Measurements from ENCODE around the gene PIM1. TPM values are rescaled to one million over a fixed set of nuclear protein-coding genes. Genes with fewer than 3 reads are reported as not detected.

PIM1 gene
- total and polyA plus RNA-seq, 9 of the 15 experiments (the other 6 are each of a cell fraction or from before 2014, with no cell fraction given), result 19.0 to 789 (median 212) TPM

GRCh38 chr6:37209461-37210205 is 39.7 kb downstream of the PIM1 start:
- H4K20me1 ChIP-seq (replicated peaks; ENCODE audit: control insufficient read depth, insufficient read depth, low read length), result no peaks in the 10 kb centered on the region
- ATAC-seq (peak; percentile 2; the same call in 2 of the 3 replicates), DNase-seq (ENCODE audit: extremely low read depth in 1 of 4, low spot score in 3 of 4) (peak in 2 of 4 experiments; percentile 11 to 17), FAIRE-seq (no peak)
- H3K4me1 ChIP-seq (replicated peaks in 1 of 2; ENCODE audit: control insufficient read depth in 2 of 2, insufficient read depth in 2 of 2, low read length in 2 of 2), result peaks cover 45 to 56% of the 10 kb centered on the region in 2 experiments
- H3K9ac ChIP-seq (ENCODE audit: insufficient read depth in 1 of 2, low read depth in 2 of 2, low read length in 2 of 2), result peak overlapping the region; percentile 33 to 77
- H2AFZ ChIP-seq (ENCODE audit: low read depth, low read length), result peak overlapping the region; percentile 83
- no peak overlapping the region for H3K4me3 ChIP-seq
- H3K27ac ChIP-seq (ENCODE audit: extremely low read depth, low read depth, low read length), result peak overlapping the region; percentile 9; the same call in 2 of the 3 replicates
- 58% methylated on average over 12 of the region's 12 CpGs for WGBS (ENCODE audit: insufficient coverage, low coverage, missing lambda C conversion rate)
- ChIA-PET CTCF (ENCODE audit: low intra/inter-chr PET ratio) (interaction anchor here (0.5 to 9.0 kb wide), 13 partner anchors 36 to 651 kb away, joined by 3 to 204 read pairs (median 6); partner anchors contain the start of gene PIM1), POLR2A (interaction anchor here (0.6 to 7.3 kb wide), 22 partner anchors 12 to 531 kb away, joined by 3 to 67 read pairs (median 3); partner anchors contain the start of gene RNF8)
- H3K4me2 ChIP-seq (ENCODE audit: insufficient read depth, low read length), result no peak overlapping the region
- H3K79me2 ChIP-seq (ENCODE audit: control insufficient read depth, insufficient read depth, low read length), result peaks cover 7% of the 10 kb centered on the region; the same call in 1 of the 3 replicates
- no peaks in the 10 kb centered on the region for H3K27me3 ChIP-seq (ENCODE audit: control insufficient read depth in 2 of 2, insufficient read depth in 2 of 2, low read length in 2 of 2)
- no TSS peak for BruUV-seq (replicated peaks)
- no peaks in the 10 kb centered on the region for H3K9me3 ChIP-seq (replicated peaks; ENCODE audit: control insufficient read depth, insufficient read depth, low read depth, low read length)
- in situ Hi-C loops (cut with MboI), result loop anchor here (5.0 to 10.0 kb wide), 5 partner anchors 37 to 442 kb away; partner anchors contain the start of gene PIM1
- intact Hi-C loops (cut with micrococcal nuclease), result loop anchor here (1.0 to 10.0 kb wide), 6 partner anchors 105 to 442 kb away; partner anchors contain the start of gene C6orf89
- H3K9me1 ChIP-seq (ENCODE audit: control insufficient read depth, insufficient read depth, low read length), result no peaks in the 10 kb centered on the region
- H3K36me3 ChIP-seq (ENCODE audit: control insufficient read depth, insufficient read depth, low read length), result no peaks in the 10 kb centered on the region
- TF ChIP-seq BHLHE40 (IDR thresholded peaks at IDR 0.05; ENCODE audit: low read length), result 0 out of 2 replicates have a peak, but pooled peaks have one; percentile 4
- TF ChIP-seq CHD1 (IDR thresholded peaks at IDR 0.05; ENCODE audit: low read length), result no peak
- peak; percentile 18; the same call in 1 of the 2 replicates for TF ChIP-seq ZNF311 (CRISPR knock-in tag; IDR thresholded peaks at IDR 0.05)
- TF ChIP-seq MYC (IDR thresholded peaks at IDR 0.05; ENCODE audit: low read depth, low read length), result no peak
- peak; percentile 10; the same call in 1 of the 2 replicates for TF ChIP-seq MYC (CRISPR knock-in tag; IDR thresholded peaks at IDR 0.05; ENCODE audit: borderline replicate concordance, low read depth)
- TF ChIP-seq SIN3A (IDR thresholded peaks at IDR 0.05; ENCODE audit: borderline replicate concordance in 2 of 2, control insufficient read depth in 1 of 2, low read depth in 2 of 2, low read length in 2 of 2), result 0 out of 4 replicates have a peak, but pooled peaks of 1 of the 2 experiments have one; percentile 4
- no peak for TF ChIP-seq ATF1 (CRISPR knock-in tag; IDR thresholded peaks at IDR 0.05)
- TF ChIP-seq ATF1 (tag; IDR thresholded peaks at IDR 0.05), result peak; percentile 41
- TF ChIP-seq CXXC5 (CRISPR knock-in tag; IDR thresholded peaks at IDR 0.05), result 0 out of 2 replicates have a peak, but pooled peaks have one; percentile 8
- peak; percentile 49 for TF ChIP-seq JUND (IDR thresholded peaks at IDR 0.05; ENCODE audit: borderline replicate concordance, low read depth, low read length)
- no peak; the same call in 2 of the 3 replicates for TF ChIP-seq JUND (tag; IDR thresholded peaks at IDR 0.05; ENCODE audit: borderline replicate concordance, low read depth, low read length)
- 0 out of 2 replicates have a peak, but pooled peaks have one; percentile 23 for TF ChIP-seq ELF2 (CRISPR knock-in tag; IDR thresholded peaks at IDR 0.05)
- TF ChIP-seq HNRNPUL1 (IDR thresholded peaks at IDR 0.05; ENCODE audit: low read length), result no peak
